ENCODE results near the gene PKN3.

Gene PKN3

DNA sequence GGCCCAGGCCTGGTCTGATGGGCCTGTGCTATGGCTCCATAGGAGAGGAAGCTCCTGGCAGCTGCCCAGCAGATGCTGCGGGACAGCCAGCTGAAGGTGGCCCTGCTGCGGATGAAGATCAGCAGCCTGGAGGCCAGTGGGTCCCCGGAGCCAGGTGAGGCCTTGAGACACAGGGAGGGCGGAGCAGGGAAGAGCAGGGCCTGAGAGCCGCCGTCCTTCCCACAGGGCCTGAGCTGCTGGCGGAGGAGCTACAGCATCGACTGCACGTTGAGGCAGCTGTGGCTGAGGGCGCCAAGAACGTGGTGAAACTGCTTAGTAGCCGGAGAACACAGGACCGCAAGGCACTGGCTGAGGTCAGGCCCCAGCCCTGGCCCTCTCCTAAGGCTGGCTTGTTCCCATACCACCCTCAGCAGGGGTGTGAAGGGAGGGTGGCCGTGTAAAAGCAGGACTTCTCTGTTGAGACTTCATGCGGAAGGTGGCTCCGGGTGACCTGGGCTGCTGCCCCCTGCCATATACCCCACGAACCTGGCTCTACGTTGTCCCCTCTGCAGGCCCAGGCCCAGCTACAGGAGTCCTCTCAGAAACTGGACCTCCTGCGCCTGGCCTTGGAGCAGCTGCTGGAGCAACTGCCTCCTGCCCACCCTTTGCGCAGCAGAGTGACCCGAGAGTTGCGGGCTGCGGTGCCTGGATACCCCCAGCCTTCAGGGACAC, 4.5 kb downstream of the PKN3 start:
- Histone ChIP-seq H3K9ac (ENCODE audit: low read length) (no peak overlapping the region), H3K36me3 (ENCODE audit: control insufficient read depth, insufficient read depth, low read length) (peaks cover 21% of the 10 kb centered on the region)

DNA sequence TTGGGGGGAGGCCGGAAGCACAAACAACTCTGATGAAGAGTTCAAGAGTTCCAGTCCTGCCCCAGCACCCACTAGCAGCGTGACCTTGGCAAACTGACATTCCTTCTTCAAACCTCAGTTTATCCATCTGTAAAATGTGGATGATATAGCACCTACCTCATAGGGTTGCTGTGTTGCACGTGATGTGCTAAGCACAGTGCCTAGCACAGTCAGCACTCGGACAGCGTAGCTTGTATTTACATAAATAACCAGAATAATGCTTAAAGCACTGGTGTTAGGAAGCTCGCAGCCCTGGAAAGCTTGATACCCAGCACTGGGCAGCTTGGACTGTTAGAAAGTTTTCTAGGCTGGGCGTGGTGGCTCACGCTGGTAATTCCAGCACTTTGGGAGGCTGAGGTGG, 5.1 kb downstream of the PKN3 start:
- Histone ChIP-seq H3K4me1 (ENCODE audit: control insufficient read depth, insufficient read depth, low read length) (peaks cover 7% of the 10 kb centered on the region), H3K9ac (ENCODE audit: low read length) (no peak overlapping the region), H3K9me3 (ENCODE audit: control insufficient read depth, insufficient read depth, low read depth, low read length) (no peaks in the 10 kb centered on the region), H3K27me3 (ENCODE audit: control insufficient read depth, insufficient read depth, low read length) (no peaks in the 10 kb centered on the region), H3K27ac (ENCODE audit: low read depth, low read length) (no peak overlapping the region), H3K4me3 (ENCODE audit: low read depth, low read length) (no peak overlapping the region), H3K36me3 (ENCODE audit: control insufficient read depth, insufficient read depth, low read length) (peaks cover 24% of the 10 kb centered on the region)

More for the DNA sequence above, 4.5 kb downstream of the PKN3 start:
- H3K4me1 ChIP-seq (ENCODE audit: control insufficient read depth, insufficient read depth, low read length), result peaks cover 7% of the 10 kb centered on the region
- no peaks in the 10 kb centered on the region for H3K27me3 ChIP-seq (ENCODE audit: control insufficient read depth, insufficient read depth, low read length)
- no peak overlapping the region for H3K4me3 ChIP-seq (ENCODE audit: low read depth, low read length)
- no peak overlapping the region for H3K27ac ChIP-seq (ENCODE audit: low read depth, low read length)
- H3K9me3 ChIP-seq (ENCODE audit: control insufficient read depth, insufficient read depth, low read depth, low read length), result no peaks in the 10 kb centered on the region

DNA sequence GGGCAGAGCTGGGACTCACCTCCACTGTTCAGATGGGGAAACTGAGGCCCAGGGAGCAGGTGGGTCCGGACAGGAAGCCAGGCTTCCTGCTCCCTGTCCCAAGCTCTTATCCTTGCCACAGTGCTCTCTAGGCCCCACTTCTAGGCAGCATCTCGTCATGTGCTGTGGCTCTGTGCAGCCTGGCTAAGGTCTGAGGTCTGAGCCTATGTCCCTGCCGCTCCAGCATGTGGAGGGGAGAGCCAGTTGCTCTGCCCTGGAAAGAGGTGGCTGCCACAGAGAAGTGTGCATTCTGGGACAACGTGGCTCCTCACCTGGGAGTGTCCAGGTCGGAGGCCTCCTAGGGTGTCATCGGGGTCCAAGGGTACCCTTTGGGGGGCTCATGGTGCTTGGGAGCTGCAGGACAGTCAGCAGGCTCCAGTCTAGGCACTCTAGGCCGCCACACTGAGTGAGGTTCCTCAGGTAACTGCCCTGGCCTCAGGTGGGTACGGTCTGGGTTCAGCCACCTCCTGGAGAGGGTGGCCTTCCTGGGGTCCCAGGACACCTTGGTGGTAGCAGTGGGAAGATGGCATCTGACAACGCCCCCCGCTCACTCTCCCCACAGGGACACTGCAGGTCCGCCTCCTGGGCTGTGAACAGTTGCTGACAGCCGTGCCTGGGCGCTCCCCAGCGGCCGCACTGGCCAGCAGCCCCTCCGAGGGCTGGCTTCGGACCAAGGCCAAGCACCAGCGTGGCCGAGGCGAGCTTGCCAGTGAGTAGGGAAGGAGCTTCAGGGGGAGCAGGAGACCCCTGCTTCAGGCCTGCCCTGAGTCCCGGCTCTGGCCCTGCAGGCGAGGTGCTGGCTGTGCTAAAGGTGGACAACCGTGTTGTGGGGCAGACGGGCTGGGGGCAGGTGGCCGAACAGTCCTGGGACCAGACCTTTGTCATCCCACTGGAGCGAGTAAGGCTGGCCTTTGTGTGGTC, 10.4 kb downstream of the PKN3 start:
- no peaks in the 10 kb centered on the region for H3K27me3 ChIP-seq (ENCODE audit: control insufficient read depth, insufficient read depth, low read length)
- H3K27ac ChIP-seq (ENCODE audit: low read depth, low read length), result no peak overlapping the region
- no peak overlapping the region for H3K4me3 ChIP-seq (ENCODE audit: low read depth, low read length)
- H3K9ac ChIP-seq (ENCODE audit: low read length), result no peak overlapping the region
- H3K36me3 ChIP-seq (ENCODE audit: control insufficient read depth, insufficient read depth, low read length), result peaks cover 37% of the 10 kb centered on the region
- no peaks in the 10 kb centered on the region for H3K9me3 ChIP-seq (ENCODE audit: control insufficient read depth, insufficient read depth, low read depth, low read length)
- no peaks in the 10 kb centered on the region for H3K4me1 ChIP-seq (ENCODE audit: control insufficient read depth, insufficient read depth, low read length)

DNA sequence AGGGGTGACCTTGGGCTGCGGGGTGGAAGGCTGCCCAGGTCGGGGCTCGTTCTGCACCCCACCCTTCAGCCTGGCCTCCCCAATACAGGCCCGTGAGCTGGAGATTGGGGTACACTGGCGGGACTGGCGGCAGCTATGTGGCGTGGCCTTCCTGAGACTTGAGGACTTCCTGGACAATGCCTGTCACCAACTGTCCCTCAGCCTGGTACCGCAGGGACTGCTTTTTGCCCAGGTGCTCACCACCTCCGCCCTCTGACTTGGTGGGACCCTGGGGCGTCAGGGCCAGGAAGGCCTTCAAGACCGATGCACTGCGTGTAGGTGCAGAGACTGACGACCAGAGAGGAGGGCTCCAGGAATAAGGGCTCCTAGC, 11.1 kb downstream of the PKN3 start:
- Histone ChIP-seq H3K27me3 (ENCODE audit: control insufficient read depth, insufficient read depth, low read length) (no peaks in the 10 kb centered on the region), H3K9ac (ENCODE audit: low read length) (no peak overlapping the region), H3K4me3 (ENCODE audit: low read depth, low read length) (no peak overlapping the region), H3K9me3 (ENCODE audit: control insufficient read depth, insufficient read depth, low read depth, low read length) (no peaks in the 10 kb centered on the region), H3K27ac (ENCODE audit: low read depth, low read length) (no peak overlapping the region), H3K36me3 (ENCODE audit: control insufficient read depth, insufficient read depth, low read length) (peaks cover 40% of the 10 kb centered on the region), H3K4me1 (ENCODE audit: control insufficient read depth, insufficient read depth, low read length) (no peaks in the 10 kb centered on the region)

DNA sequence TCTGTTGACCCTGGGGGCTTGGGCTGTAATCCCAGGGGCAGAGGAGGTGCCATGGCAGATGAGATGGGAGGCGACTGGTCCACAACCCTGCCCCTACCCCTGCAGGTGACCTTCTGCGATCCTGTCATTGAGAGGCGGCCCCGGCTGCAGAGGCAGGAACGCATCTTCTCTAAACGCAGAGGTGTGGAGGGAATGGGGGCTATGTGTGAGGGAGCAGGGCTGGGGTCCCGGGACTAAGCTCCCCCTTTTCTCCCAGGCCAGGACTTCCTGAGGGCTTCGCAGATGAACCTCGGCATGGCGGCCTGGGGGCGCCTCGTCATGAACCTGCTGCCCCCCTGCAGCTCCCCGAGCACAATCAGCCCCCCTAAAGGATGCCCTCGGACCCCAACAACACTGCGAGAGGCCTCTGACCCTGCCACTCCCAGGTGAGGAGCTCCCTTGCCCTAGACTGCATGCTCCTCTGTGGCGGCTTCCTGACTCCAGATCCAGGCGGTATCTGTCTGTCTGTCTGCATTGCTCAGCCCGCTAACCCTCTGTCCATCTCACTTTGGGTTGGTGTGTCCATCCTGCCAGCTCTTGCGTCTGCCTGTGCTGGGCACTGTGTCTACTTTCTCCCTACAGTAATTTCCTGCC, 11.8 kb downstream of the PKN3 start:
- Histone ChIP-seq H3K27ac (ENCODE audit: low read depth, low read length) (no peak overlapping the region), H3K4me1 (ENCODE audit: control insufficient read depth, insufficient read depth, low read length) (no peaks in the 10 kb centered on the region), H3K27me3 (ENCODE audit: control insufficient read depth, insufficient read depth, low read length) (no peaks in the 10 kb centered on the region), H3K9me3 (ENCODE audit: control insufficient read depth, insufficient read depth, low read depth, low read length) (no peaks in the 10 kb centered on the region), H3K9ac (ENCODE audit: low read length) (no peak overlapping the region), H3K36me3 (ENCODE audit: control insufficient read depth, insufficient read depth, low read length) (peaks cover 43% of the 10 kb centered on the region), H3K4me3 (ENCODE audit: low read depth, low read length) (no peak overlapping the region)

DNA sequence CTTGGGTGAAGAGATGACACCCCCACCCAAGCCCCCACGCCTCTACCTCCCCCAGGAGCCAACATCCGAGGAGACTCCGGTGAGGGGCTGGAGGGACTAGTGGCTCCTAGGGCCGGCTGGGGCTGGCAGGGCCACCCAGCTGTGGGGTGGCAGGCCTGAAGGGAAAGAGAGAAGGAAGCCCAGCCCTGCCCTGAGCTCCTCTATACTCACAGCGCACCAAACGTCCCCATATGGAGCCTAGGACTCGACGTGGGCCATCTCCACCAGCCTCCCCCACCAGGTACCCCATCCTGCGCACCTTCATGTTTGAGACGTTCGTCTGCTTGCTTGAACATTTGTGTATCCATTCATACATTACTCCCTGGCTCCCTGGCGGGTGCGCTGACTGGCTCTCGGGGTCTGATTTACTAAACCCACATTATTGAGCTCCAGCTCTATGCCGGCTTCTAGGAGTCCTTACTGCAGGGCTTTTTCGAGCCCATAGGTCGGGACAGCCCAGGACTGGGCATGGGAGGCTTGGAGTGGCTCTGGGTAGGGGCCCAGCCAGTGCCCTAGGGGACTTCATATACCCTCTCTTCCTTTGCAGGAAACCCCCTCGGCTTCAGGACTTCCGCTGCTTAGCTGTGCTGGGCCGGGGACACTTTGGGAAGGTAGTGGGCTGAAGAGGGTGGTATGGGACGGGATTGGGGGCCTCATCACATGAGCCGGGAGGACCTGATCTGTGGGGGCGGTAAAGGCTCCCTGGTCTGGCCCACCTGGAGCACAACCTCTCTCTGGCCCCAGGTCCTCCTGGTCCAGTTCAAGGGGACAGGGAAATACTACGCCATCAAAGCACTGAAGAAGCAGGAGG, 12.5 kb downstream of the PKN3 start:
- peaks cover 48% of the 10 kb centered on the region for H3K36me3 ChIP-seq (ENCODE audit: control insufficient read depth, insufficient read depth, low read length)
- H3K9ac ChIP-seq (ENCODE audit: low read length), result no peak overlapping the region
- no peaks in the 10 kb centered on the region for H3K27me3 ChIP-seq (ENCODE audit: control insufficient read depth, insufficient read depth, low read length)
- H3K9me3 ChIP-seq (ENCODE audit: control insufficient read depth, insufficient read depth, low read depth, low read length), result no peaks in the 10 kb centered on the region
- no peak overlapping the region for H3K27ac ChIP-seq (ENCODE audit: low read depth, low read length)
- H3K4me3 ChIP-seq (ENCODE audit: low read depth, low read length), result no peak overlapping the region
- H3K4me1 ChIP-seq (ENCODE audit: control insufficient read depth, insufficient read depth, low read length), result no peaks in the 10 kb centered on the region

DNA sequence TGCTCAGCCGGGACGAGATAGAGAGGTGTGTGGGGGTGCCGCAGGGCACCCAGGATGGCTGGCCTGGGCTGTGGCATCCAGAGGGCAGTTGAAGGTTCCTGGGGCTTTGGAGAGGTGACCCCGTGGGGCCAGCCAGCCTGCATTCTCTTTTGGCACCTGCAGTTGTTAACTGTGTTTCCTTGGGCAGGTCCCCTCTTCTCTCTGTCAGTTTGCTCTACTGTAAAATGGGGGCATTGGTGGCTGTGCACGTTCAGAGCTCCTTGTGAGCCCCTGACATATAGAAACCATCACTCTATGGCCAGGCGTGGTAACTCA, 13.1 kb downstream of the PKN3 start:
- H3K4me3 ChIP-seq (ENCODE audit: low read depth, low read length), result no peak overlapping the region

DNA sequence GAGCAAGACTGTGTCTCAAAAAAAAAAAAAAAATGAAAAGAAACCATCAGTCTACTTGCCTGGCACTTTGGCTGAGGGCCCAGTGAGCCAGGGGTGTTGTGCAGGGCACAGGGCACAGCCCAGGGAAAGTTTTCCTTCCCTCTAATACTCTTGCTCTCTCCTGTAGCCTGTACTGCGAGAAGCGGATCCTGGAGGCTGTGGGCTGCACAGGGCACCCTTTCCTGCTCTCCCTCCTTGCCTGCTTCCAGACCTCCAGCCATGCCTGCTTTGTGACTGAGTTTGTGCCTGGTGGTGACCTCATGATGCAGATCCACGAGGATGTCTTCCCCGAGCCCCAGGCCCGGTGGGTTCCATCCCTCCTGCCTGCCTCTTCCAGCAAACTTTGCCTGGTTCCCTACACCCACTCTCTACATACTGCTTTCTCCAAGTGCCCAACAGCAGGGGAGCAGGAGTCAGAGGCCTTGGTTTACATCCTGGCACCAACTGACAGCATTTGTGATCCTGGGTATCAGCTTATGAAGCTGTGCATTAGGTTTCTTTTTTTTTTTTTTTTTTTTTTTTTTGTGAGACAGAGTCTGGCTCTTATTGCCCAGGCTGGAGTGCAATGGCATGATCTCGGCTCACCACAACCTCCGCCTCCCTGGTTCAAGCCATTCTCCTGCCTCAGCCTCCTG, 14.4 kb downstream of the PKN3 start:
- Histone ChIP-seq H3K4me3 (ENCODE audit: low read depth, low read length) (no peak overlapping the region), H3K36me3 (ENCODE audit: control insufficient read depth, insufficient read depth, low read length) (peaks cover 65% of the 10 kb centered on the region), H3K9ac (ENCODE audit: low read length) (no peak overlapping the region)

More for the DNA sequence above, 13.1 kb downstream of the PKN3 start:
- Histone ChIP-seq H3K9ac (ENCODE audit: low read length) (no peak overlapping the region), H3K9me3 (ENCODE audit: control insufficient read depth, insufficient read depth, low read depth, low read length) (no peaks in the 10 kb centered on the region), H3K4me1 (ENCODE audit: control insufficient read depth, insufficient read depth, low read length) (no peaks in the 10 kb centered on the region), H3K27ac (ENCODE audit: low read depth, low read length) (no peak overlapping the region), H3K36me3 (ENCODE audit: control insufficient read depth, insufficient read depth, low read length) (peaks cover 54% of the 10 kb centered on the region), H3K27me3 (ENCODE audit: control insufficient read depth, insufficient read depth, low read length) (no peaks in the 10 kb centered on the region)

DNA sequence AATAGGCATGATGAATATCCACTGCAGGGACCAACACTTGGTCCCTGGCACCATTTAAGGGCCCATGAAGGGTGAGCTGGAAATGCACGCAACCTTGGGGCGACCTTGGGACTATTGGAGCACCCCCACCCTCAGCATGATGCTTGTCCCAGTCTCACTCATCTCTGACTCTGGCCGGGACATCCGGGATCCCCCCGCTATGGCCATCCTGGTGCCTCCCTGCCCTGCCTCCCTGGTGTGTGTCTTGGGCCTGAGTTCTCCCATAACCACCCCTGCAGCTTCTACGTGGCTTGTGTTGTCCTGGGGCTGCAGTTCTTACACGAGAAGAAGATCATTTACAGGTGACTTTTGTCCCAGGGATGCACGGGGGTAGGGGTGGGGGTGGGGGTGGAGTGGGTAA, 15.7 kb downstream of the PKN3 start:
- Histone ChIP-seq H3K27ac (ENCODE audit: low read depth, low read length) (no peak overlapping the region), H3K4me1 (ENCODE audit: control insufficient read depth, insufficient read depth, low read length) (0 out of 2 replicates have a peak, but pooled peaks cover 5% of the 10 kb centered on the region), H3K36me3 (ENCODE audit: control insufficient read depth, insufficient read depth, low read length) (peaks cover 62% of the 10 kb centered on the region), H3K27me3 (ENCODE audit: control insufficient read depth, insufficient read depth, low read length) (no peaks in the 10 kb centered on the region), H3K4me3 (ENCODE audit: low read depth, low read length) (no peak overlapping the region), H3K9me3 (ENCODE audit: control insufficient read depth, insufficient read depth, low read depth, low read length) (no peaks in the 10 kb centered on the region), H3K9ac (ENCODE audit: low read length) (no peak overlapping the region)

More for the DNA sequence above, 14.4 kb downstream of the PKN3 start:
- no peaks in the 10 kb centered on the region for H3K27me3 ChIP-seq (ENCODE audit: control insufficient read depth, insufficient read depth, low read length)
- no peaks in the 10 kb centered on the region for H3K4me1 ChIP-seq (ENCODE audit: control insufficient read depth, insufficient read depth, low read length)
- H3K9me3 ChIP-seq (ENCODE audit: control insufficient read depth, insufficient read depth, low read depth, low read length), result no peaks in the 10 kb centered on the region
- no peak overlapping the region for H3K27ac ChIP-seq (ENCODE audit: low read depth, low read length)

DNA sequence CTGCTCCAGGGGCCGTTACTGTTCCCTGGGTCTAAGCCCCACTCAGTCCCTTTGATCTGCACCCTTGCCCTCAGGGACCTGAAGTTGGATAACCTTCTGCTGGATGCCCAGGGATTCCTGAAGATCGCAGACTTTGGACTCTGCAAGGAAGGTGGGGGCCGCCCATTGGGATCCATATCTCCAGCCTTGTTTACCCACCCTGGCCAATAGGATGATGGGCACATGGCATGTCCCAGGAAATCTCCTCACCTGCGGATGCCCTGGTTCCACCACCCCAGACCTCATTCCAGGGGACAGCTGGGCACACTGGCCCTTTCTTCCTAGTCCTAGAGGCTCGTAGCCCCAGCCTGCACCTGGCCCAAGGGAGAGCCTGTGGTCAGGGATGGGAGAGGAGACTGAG, 16.2 kb downstream of the PKN3 start:
- no peak overlapping the region for H3K27ac ChIP-seq (ENCODE audit: low read depth, low read length)
- H3K4me3 ChIP-seq (ENCODE audit: low read depth, low read length), result no peak overlapping the region
- H3K4me1 ChIP-seq (ENCODE audit: control insufficient read depth, insufficient read depth, low read length), result 0 out of 2 replicates have a peak, but pooled peaks cover 5% of the 10 kb centered on the region
- peaks cover 58% of the 10 kb centered on the region for H3K36me3 ChIP-seq (ENCODE audit: control insufficient read depth, insufficient read depth, low read length)
- H3K9me3 ChIP-seq (ENCODE audit: control insufficient read depth, insufficient read depth, low read depth, low read length), result no peaks in the 10 kb centered on the region
- H3K9ac ChIP-seq (ENCODE audit: low read length), result no peak overlapping the region
- H3K27me3 ChIP-seq (ENCODE audit: control insufficient read depth, insufficient read depth, low read length), result no peaks in the 10 kb centered on the region
